GM10248 (cell line): Measurements from ENCODE around the gene EFNA5.

Source experiments
- CTCF ChIA-PET: fragments of 300-600 bp; sonication (Branson Sonifier 250); formaldehyde crosslinking; extraction: SDS; loops from one replicate; lab custom pipeline; 2021; ENCODE audit warnings: antibody characterized with exemption; lab: Yijun Ruan, JAX
- POLR2A ChIA-PET: fragments of 350-650 bp; sonication (Branson Sonifier 250); formaldehyde crosslinking; extraction: SDS; loops from one replicate; lab custom pipeline; 2020; ENCODE audit warnings: antibody characterized with exemption; lab: Yijun Ruan, JAX
- DNase-seq: peaks from one replicate; pipeline ENCODE4 v3.0.0; 2012; ENCODE audit errors: extremely low spot score
- CTCF ChIP-seq: IDR thresholded peaks from 2 replicates; pipeline ENCODE4 v1.5.1; 2012; ENCODE audit warnings: mild to moderate bottlenecking, low read depth; ENCODE audit errors: extremely low read depth, missing control alignments, control extremely low read depth

EFNA5 gene

GRCh38 chr5:107330903-107331302 is 339.8 kb downstream of the EFNA5 start:
- TF ChIP-seq CTCF, result no peak
- CTCF ChIA-PET, result no interaction called here
- no peak for DNase-seq
- POLR2A ChIA-PET, result no interaction called here

GRCh38 chr5:107329850-107330249 is 340.9 kb downstream of the EFNA5 start:
- ChIA-PET POLR2A (no interaction called here), CTCF (interaction anchor here (1.5 kb wide), 1 partner anchor 10 kb away, joined by 5 read pairs; no protein-coding TSS in a partner anchor)
- no peak for TF ChIP-seq CTCF
- DNase-seq, result no peak
